GM19043 (cell line): ENCODE data around the gene SERPINA4.

Source experiments
- ATAC-seq: cut with Tn5 transposase; IDR thresholded peaks from one replicate; pipeline ENCODE4 v1.9.1; 2021; ENCODE audit warnings: low read depth; ENCODE audit not compliant: unreplicated experiment

SERPINA4 gene

GRCh38 chr14:94612580-94613554 lies 51.6 kb downstream of the SERPINA4 start:
- no peak for ATAC-seq

- ATAC-seq, result no peak
These were observed 52.7 kb downstream of the SERPINA4 start for GRCh38 chr14:94613720-94614644.

GRCh38 chr14:94614802-94615201 lies 53.6 kb downstream of the SERPINA4 start:
- ATAC-seq, result no peak

- no peak for ATAC-seq
These were observed 54.0 kb downstream of the SERPINA4 start for GRCh38 chr14:94615254-94615653.

- no peak for ATAC-seq
These were observed 54.8 kb downstream of the SERPINA4 start for GRCh38 chr14:94615823-94616570.

GRCh38 chr14:94617366-94617941 lies 56.2 kb downstream of the SERPINA4 start:
- ATAC-seq, result no peak

GRCh38 chr14:94617988-94618822 lies 57.0 kb downstream of the SERPINA4 start:
- ATAC-seq, result no peak

- no peak for ATAC-seq
These were observed 58.1 kb downstream of the SERPINA4 start for GRCh38 chr14:94619297-94619696.
